ENCODE measurements around the gene F10.

GRCh38 chr13:113158946-113159345 is 36.3 kb downstream of the F10 start:
- no peak for TF ChIP-seq CTCF (IDR thresholded peaks at IDR 0.05; ENCODE audit: poor library complexity)
- TF ChIP-seq EZH2 (IDR thresholded peaks at IDR 0.05; ENCODE audit: borderline replicate concordance) = no peak
